HepG2 (cell line): ENCODE data around the gene NPPB. TPM values are rescaled to one million over a fixed set of nuclear protein-coding genes. Genes with fewer than 3 reads are reported as not detected.

Source experiments
- FOSL2 ChIP-seq: sonication (generic); formaldehyde crosslinking; IDR thresholded peaks from 2 replicates; pipeline ENCODE4 v1.4.0; 2020; ENCODE audit warnings: missing genetic modification reagents
- FOXK2 ChIP-seq: fragments of 450-650 bp; IDR thresholded peaks from 2 replicates; pipeline ENCODE4 v1.6.1; 2016
- HNF4G ChIP-seq, 2 experiments: sonication (generic) in 1 of 2; formaldehyde crosslinking in 1 of 2; IDR thresholded peaks; 2 replicates each; pipeline versions ENCODE4 v1.4.0 to v1.6.1; 2011 to 2020; ENCODE audit warnings: borderline replicate concordance in 2 of 2, low read depth in 2 of 2, mild to moderate bottlenecking in 2 of 2, low read length in 1 of 2, missing genetic modification reagents in 1 of 2, moderate library complexity in 1 of 2
- KAT2B ChIP-seq: fragments of 150-350 bp; IDR thresholded peaks from 2 replicates; pipeline ENCODE4 v1.6.1; 2014; ENCODE audit warnings: low read depth, low read length, borderline replicate concordance
- KAT7 ChIP-seq: IDR thresholded peaks from 2 replicates; pipeline ENCODE4 v1.6.1; 2018; ENCODE audit warnings: borderline replicate concordance, missing compliant biosample characterization
- POGZ ChIP-seq: sonication (generic); formaldehyde crosslinking; IDR thresholded peaks from 2 replicates; pipeline ENCODE4 v1.4.0; 2020; ENCODE audit warnings: mild to moderate bottlenecking, missing genetic modification reagents
- RBM22 ChIP-seq: fragments of 200-400 bp; formaldehyde crosslinking; optimal IDR thresholded peaks from 2 replicates; pipeline ENCODE3; 2017; ENCODE audit warnings: mild to moderate bottlenecking, low read length, moderate library complexity
- RFX1 ChIP-seq: fragments of 450-650 bp; IDR thresholded peaks from 2 replicates; pipeline ENCODE4 v1.6.1; 2017
- SMARCE1 ChIP-seq: fragments of 450-650 bp; IDR thresholded peaks from 2 replicates; pipeline ENCODE4 v1.6.1; 2017; ENCODE audit warnings: borderline replicate concordance
- TRIM24 ChIP-seq: sonication (generic); formaldehyde crosslinking; IDR thresholded peaks from 2 replicates; pipeline ENCODE4 v1.8.0; 2022; ENCODE audit warnings: mild to moderate bottlenecking, missing genetic modification reagents
- ZBTB1 ChIP-seq: sonication (generic); formaldehyde crosslinking; IDR thresholded peaks from 2 replicates; pipeline ENCODE4 v1.4.0; 2020; ENCODE audit warnings: missing genetic modification reagents, borderline replicate concordance
- ZNF256 ChIP-seq: sonication (generic); formaldehyde crosslinking; conservative IDR thresholded peaks from 2 replicates; pipeline ENCODE4 v1.4.0; 2020; ENCODE audit warnings: missing genetic modification reagents
- ZNF556 ChIP-seq: sonication (generic); formaldehyde crosslinking; IDR thresholded peaks from 2 replicates; pipeline ENCODE4 v1.4.0; 2020; ENCODE audit warnings: mild to moderate bottlenecking, missing genetic modification reagents, borderline replicate concordance
- ZNF652 ChIP-seq: IDR thresholded peaks from 2 replicates; pipeline ENCODE4 v1.6.1; 2016; ENCODE audit warnings: low read depth, borderline replicate concordance
- ZNF883 ChIP-seq: sonication (generic); formaldehyde crosslinking; IDR thresholded peaks from 2 replicates; pipeline ENCODE4 v1.5.1; 2020; ENCODE audit warnings: mild to moderate bottlenecking, missing genetic modification reagents; ENCODE audit errors: not compliant biosample characterization
- polyA plus RNA-seq, 8 experiments: library from polyadenylated mRNA; depleted of rRNA in 3 of 8; stranded (reverse) in 7 of 8; unstranded in 1 of 8; fragments of >200 nt; fragmentation: Illumina TruSeq in 4 of 8; extraction: Trizol in 4 of 8; gene quantifications; 2 replicates each; pipeline versions ENCODE4 v1.2.1 to v1.2.3, GENCODE V29; 2011 to 2016; ENCODE audit warnings: low read depth in 4 of 8, missing spikeins in 1 of 8, mixed read lengths in 1 of 8; ENCODE audit not compliant: insufficient read depth in 1 of 8
- total RNA-seq, 5 experiments: library from RNA; depleted of rRNA; stranded (reverse); fragments of >200 nt; fragmentation: Illumina TruSeq; extraction: Trizol; gene quantifications; 2 replicates each; pipeline ENCODE4 v1.2.3, GENCODE V29; 2016; ENCODE audit warnings: low read depth in 1 of 5
- TF ChIP-seq, protein P1 (sequence below): sonication (generic); formaldehyde crosslinking; IDR thresholded peaks from 2 replicates; pipeline ENCODE4 v1.9.0; 2021; ENCODE audit warnings: missing genetic modification reagents, mild to moderate bottlenecking, borderline replicate concordance
- TF ChIP-seq, protein P2 (sequence below): sonication (generic); formaldehyde crosslinking; IDR thresholded peaks from 2 replicates; pipeline ENCODE4 v1.4.0; 2020; ENCODE audit warnings: missing genetic modification reagents
- TF ChIP-seq, protein P3 (sequence below): sonication (generic); formaldehyde crosslinking; IDR thresholded peaks from 2 replicates; pipeline ENCODE4 v1.4.0; 2020; ENCODE audit warnings: low read depth, mild to moderate bottlenecking, missing genetic modification reagents
- TF ChIP-seq, protein P4 (sequence below): sonication (generic); formaldehyde crosslinking; IDR thresholded peaks from 2 replicates; pipeline ENCODE4 v1.5.1; 2020; ENCODE audit warnings: missing genetic modification reagents, mild to moderate bottlenecking, borderline replicate concordance
- TF ChIP-seq, protein P5 (sequence below): sonication (generic); formaldehyde crosslinking; IDR thresholded peaks from 2 replicates; pipeline ENCODE4 v1.4.0; 2020; ENCODE audit warnings: mild to moderate bottlenecking, missing genetic modification reagents
- TF ChIP-seq, protein P6 (sequence below): sonication (generic); formaldehyde crosslinking; IDR thresholded peaks from 2 replicates; pipeline ENCODE4 v1.4.0; 2020; ENCODE audit warnings: missing genetic modification reagents

Gene NPPB
- total and polyA plus RNA-seq, 2 of the 13 experiments (the other 11 are each of a cell fraction or from before 2014, with no cell fraction given) = 1.9 TPM; not detected in 1

DNA sequence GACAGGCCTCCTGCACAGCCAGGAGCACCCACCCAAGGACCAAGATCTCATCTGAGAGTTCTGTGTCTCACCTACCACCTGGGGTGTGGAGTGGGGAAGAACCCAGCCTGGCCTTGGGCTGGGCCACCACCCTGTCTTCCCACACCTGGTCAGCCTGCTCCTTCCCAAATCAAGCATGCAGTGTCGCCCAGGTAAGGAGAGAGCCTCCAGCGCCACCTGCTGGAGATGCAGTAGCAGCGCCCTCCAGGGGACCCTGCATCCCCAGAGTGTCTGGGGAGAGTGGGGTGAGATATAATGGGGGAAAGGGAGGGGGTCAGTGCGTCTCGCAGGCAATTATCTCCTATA lies 35.1 kb upstream of the NPPB start (continued):
- TF ChIP-seq, protein P1, sequence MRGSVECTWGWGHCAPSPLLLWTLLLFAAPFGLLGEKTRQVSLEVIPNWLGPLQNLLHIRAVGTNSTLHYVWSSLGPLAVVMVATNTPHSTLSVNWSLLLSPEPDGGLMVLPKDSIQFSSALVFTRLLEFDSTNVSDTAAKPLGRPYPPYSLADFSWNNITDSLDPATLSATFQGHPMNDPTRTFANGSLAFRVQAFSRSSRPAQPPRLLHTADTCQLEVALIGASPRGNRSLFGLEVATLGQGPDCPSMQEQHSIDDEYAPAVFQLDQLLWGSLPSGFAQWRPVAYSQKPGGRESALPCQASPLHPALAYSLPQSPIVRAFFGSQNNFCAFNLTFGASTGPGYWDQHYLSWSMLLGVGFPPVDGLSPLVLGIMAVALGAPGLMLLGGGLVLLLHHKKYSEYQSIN (CRISPR knock-in tag) = no peak
- no peak for TF ChIP-seq RBM22
- TF ChIP-seq, protein P2, sequence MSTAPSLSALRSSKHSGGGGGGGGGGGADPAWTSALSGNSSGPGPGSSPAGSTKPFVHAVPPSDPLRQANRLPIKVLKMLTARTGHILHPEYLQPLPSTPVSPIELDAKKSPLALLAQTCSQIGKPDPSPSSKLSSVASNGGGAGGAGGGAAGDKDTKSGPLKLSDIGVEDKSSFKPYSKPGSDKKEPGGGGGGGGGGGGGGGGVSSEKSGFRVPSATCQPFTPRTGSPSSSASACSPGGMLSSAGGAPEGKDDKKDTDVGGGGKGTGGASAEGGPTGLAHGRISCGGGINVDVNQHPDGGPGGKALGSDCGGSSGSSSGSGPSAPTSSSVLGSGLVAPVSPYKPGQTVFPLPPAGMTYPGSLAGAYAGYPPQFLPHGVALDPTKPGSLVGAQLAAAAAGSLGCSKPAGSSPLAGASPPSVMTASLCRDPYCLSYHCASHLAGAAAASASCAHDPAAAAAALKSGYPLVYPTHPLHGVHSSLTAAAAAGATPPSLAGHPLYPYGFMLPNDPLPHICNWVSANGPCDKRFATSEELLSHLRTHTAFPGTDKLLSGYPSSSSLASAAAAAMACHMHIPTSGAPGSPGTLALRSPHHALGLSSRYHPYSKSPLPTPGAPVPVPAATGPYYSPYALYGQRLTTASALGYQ (CRISPR knock-in tag) = no peak
- TF ChIP-seq, protein P3, sequence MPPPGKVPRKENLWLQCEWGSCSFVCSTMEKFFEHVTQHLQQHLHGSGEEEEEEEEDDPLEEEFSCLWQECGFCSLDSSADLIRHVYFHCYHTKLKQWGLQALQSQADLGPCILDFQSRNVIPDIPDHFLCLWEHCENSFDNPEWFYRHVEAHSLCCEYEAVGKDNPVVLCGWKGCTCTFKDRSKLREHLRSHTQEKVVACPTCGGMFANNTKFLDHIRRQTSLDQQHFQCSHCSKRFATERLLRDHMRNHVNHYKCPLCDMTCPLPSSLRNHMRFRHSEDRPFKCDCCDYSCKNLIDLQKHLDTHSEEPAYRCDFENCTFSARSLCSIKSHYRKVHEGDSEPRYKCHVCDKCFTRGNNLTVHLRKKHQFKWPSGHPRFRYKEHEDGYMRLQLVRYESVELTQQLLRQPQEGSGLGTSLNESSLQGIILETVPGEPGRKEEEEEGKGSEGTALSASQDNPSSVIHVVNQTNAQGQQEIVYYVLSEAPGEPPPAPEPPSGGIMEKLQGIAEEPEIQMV (CRISPR knock-in tag) = no peak
- TF ChIP-seq TRIM24 (CRISPR knock-in tag) = no peak
- TF ChIP-seq ZNF556 (CRISPR knock-in tag) = no peak
- TF ChIP-seq ZNF883 (CRISPR knock-in tag) = no peak
- 0 out of 2 replicates have a peak, but pooled peaks have one; percentile 5 for TF ChIP-seq FOSL2
- no peak for TF ChIP-seq HNF4G (IDR thresholded peaks at IDR 0.05; ENCODE audit: borderline replicate concordance, low read depth, low read length)
- no peak for TF ChIP-seq HNF4G (CRISPR knock-in tag; IDR thresholded peaks at IDR 0.05; ENCODE audit: borderline replicate concordance, low read depth)
- TF ChIP-seq, protein P4, sequence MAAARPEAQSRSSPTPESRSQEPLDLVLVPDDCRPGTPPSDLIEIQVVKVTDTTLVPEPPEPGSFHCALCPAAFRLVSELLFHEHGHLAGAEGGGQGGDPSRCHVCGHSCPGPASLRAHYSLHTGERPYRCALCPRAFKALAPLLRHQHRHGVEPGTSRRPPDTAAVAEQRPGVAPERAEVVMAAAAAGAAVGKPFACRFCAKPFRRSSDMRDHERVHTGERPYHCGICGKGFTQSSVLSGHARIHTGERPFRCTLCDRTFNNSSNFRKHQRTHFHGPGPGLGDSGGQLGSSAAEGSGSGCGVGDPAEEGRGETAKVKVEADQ (CRISPR knock-in tag) = no peak
- no peak for TF ChIP-seq KAT2B
- TF ChIP-seq ZBTB1 (CRISPR knock-in tag) = no peak
- TF ChIP-seq FOXK2 = no peak
- no peak for TF ChIP-seq POGZ (CRISPR knock-in tag)
- TF ChIP-seq KAT7 = no peak
- no peak for TF ChIP-seq ZNF652 (CRISPR knock-in tag)
- no peak for TF ChIP-seq RFX1
- TF ChIP-seq ZNF256 = no peak
- TF ChIP-seq SMARCE1 = no peak
- TF ChIP-seq, protein P5, sequence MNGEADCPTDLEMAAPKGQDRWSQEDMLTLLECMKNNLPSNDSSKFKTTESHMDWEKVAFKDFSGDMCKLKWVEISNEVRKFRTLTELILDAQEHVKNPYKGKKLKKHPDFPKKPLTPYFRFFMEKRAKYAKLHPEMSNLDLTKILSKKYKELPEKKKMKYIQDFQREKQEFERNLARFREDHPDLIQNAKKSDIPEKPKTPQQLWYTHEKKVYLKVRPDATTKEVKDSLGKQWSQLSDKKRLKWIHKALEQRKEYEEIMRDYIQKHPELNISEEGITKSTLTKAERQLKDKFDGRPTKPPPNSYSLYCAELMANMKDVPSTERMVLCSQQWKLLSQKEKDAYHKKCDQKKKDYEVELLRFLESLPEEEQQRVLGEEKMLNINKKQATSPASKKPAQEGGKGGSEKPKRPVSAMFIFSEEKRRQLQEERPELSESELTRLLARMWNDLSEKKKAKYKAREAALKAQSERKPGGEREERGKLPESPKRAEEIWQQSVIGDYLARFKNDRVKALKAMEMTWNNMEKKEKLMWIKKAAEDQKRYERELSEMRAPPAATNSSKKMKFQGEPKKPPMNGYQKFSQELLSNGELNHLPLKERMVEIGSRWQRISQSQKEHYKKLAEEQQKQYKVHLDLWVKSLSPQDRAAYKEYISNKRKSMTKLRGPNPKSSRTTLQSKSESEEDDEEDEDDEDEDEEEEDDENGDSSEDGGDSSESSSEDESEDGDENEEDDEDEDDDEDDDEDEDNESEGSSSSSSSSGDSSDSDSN (CRISPR knock-in tag) = no peak
- TF ChIP-seq, protein P6, sequence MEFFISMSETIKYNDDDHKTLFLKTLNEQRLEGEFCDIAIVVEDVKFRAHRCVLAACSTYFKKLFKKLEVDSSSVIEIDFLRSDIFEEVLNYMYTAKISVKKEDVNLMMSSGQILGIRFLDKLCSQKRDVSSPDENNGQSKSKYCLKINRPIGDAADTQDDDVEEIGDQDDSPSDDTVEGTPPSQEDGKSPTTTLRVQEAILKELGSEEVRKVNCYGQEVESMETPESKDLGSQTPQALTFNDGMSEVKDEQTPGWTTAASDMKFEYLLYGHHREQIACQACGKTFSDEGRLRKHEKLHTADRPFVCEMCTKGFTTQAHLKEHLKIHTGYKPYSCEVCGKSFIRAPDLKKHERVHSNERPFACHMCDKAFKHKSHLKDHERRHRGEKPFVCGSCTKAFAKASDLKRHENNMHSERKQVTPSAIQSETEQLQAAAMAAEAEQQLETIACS = no peak
